Midbrain (tissue), 1 donor: ENCODE measurements around the gene PDZD2.
"Not testable (repeated sequence)": the region's sequence is repeated elsewhere in the genome, so short reads cannot be mapped to it uniquely, and the experiment has no call there.

Experiments
- DNase-seq: peaks from one replicate; lab custom pipeline; 2025; lab: John Stamatoyannopoulos, UW

The PDZD2 gene

GRCh38 chr5:31691408-31691807 is 52.5 kb downstream of the PDZD2 start:
- DNase-seq, result not testable (repeated sequence)

DNA sequence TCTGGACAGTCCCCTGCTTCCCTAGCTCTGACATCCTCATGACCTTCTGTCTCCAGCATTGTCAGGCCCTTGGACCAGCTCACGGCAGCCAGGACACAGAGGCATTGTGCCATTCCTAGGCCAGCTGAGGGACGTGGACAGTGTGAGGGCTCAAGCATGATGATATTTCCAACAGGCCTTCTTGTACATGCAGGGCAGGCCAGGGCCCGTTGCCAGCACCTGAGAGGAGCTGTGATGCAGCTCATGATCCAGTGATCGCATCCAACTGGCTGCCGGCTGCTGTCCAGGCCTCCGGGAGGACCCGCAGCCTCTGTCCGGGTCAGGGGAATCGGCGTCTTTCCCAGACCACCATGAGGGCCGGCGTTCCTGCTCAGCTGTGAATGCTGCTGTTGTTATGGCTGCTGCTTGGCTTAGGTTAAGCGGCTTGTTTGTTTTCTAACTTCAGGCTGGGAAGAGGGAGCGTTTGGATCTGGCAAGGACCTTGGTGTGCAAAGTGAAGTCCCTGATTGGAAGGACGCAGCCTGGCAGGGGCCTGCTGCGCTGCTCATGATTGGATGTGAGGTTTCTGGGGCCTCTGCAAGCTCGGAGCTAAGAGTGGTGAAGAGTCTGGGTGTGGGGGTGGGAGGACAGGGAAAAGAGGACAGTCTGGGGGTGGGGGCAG is 53.8 kb downstream of the PDZD2 start:
- peak; percentile 77 for DNase-seq

DNA sequence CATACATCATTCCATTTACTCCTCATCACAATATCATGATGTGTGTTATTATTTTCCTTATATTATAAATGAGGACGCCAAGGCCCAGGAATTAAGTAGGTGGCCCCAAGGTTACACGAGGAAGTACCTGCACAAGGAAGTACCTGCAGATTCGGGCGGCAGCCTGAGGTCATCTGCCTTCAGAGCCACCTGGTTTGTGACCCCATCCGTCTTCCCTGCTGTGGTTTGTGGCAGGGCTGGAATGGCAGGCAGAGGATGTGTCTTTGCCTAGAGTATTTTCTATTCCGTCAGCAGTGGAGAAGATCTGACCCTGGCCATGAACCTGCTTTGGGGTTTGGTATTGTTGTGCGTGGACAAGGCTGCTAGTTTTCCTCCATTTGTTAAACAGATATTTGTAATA is 59.7 kb downstream of the PDZD2 start:
- DNase-seq, result no peak

- DNase-seq, result no peak
Observed at GRCh38 chr5:31701642-31702299, 62.8 kb downstream of the PDZD2 start.

DNA sequence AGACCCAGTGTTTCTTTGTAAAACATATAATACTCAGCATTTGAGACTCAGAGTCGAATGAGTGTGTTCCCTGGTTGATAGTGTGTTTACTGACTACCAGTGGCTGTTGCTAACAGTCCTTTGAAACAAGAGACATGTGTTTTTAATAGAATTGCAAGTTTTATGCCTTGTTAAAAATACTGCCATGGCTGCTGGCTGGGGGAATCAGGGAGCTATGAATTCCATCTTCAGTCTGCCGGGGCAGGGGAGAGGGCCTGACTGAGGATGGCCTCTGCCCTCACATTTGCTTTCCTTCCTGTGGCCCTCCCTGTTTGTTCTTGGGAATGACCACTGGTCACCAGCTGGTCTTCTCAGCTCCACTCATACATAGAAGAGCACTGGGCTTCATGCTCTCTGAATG is 63.8 kb downstream of the PDZD2 start:
- no peak for DNase-seq

DNA sequence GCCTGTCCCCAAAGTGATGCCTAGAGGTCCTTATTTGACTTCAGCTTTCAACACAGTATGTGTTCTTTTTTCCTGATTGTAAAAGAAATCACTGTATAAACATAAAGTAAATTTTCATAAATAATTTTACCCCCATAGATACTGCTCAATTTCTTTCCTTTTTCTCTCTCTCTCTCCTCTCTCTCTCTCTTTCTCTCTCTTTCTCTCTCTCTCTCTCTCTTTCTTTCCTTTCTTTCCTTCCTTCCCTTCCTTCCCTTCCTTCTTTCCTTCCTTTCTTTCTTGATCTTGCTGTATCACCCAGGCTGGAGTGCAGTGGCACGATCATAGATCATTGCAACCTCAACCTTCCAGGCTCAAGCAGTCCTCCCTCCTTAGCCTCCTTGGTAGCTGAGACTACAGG is 64.8 kb downstream of the PDZD2 start:
- no peak for DNase-seq

- DNase-seq, result no peak
Observed at GRCh38 chr5:31706186-31706585, 67.3 kb downstream of the PDZD2 start.

- no peak for DNase-seq
Observed at GRCh38 chr5:31707329-31707728, 68.4 kb downstream of the PDZD2 start.

DNA sequence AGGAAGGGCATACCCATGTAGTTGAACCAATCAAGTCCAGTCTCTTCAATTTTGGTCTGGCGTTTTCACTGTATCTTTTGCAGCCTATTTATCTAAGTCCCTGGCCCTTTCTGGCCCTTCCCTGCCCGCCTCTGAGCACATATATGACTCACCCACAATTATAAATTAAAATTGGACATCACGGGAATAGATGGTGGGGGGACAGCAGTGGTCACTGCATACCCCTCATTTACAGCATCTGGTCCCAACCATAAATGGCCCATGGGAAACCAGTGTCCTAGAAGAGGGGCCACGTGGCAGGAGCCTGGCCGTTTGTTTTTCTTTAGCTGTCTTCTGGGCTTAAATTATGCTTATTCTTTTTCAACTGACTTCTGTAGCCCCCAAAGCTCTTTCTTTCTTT is 69.2 kb downstream of the PDZD2 start:
- no peak for DNase-seq

DNA sequence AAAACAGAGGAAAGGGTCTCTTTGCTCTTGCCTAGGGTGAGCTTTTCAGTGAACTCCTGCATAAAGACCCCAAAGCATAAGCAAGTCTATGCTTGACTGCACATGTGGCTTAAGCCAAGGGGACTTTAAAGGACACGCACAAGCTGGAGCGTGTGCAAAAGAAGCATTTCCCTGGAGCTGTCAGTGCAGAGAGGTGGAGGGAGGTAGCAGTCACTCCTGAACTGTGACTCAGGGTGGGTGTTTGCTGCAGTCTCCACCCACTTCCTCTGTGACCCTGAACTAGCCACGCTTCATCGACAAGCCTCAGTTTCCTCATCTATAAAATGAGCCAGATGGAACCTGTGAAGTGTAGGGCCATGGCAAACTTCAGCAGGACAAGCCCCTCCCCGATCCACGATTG is 72.4 kb downstream of the PDZD2 start:
- no peak for DNase-seq

DNA sequence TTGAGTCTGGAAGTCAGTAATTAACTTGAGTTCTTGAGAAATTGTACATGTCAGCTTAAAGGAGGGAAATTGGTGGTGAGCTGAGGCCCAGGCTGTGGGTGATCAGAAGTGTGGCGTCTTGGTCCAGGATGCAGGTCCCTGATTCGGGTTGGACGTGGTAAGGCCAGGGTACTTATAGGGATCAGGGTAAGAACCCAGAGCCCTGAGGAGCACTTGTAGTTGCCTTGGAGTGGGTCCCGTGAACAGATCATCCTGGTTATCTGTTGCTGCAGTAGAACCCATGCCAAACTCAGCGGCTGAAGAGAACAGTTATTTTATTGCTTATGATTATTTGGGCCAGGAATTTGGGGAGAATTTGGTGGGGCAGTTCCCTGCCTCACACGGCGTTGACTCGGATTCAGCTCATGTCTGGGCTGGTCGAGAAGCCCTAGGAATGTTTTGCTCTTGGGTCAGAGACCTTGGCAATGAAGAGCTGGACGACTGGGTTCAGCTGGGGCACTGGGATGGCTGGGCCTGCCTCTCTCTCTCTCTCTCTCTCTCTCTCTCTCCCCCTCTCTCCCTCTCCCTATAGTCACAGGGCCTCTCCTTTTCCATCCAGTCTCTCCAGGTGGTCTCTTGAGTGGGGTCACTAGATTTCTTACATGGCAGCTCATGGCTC is 73.1 kb downstream of the PDZD2 start:
- DNase-seq, result no peak

DNA sequence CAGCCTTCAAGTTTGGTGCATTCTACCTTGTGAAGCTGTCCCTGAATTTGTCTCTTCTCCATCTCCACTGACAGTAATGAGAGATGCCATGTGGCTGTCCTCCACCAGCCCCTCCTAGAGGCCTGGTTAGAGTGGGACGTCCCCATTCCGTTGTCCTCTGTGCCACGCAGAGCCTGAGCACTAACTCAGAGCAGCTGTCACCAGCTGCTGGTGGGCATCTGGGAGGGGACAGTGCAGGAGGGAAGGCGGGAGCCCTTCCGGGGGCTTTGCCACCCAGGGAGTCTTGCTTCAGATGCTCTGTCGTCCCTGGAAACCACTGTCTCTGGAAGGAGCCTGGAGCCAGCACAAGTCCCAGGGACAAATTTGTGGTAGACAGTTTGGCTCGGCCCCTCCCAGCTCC is 78.6 kb downstream of the PDZD2 start:
- no peak for DNase-seq

DNA sequence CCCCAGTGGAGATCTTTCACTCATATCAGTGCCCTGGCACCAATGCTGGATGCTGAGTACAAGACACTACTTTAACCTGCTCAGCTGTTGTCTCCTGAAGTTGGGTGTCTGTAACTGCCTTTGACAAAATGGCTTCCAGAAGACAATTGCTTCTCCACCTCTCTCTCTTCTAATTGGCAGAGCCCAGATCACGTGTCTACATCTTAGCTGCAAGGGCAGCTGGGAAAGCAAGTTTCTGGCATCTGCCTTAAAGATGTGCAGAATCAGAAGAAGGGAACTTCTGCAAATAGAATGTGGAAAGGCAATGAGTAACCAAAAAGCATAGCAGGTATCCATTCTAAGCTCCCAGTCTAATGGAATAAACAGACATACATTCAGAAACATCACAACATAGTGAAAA is 81.1 kb downstream of the PDZD2 start:
- DNase-seq, result no peak

DNA sequence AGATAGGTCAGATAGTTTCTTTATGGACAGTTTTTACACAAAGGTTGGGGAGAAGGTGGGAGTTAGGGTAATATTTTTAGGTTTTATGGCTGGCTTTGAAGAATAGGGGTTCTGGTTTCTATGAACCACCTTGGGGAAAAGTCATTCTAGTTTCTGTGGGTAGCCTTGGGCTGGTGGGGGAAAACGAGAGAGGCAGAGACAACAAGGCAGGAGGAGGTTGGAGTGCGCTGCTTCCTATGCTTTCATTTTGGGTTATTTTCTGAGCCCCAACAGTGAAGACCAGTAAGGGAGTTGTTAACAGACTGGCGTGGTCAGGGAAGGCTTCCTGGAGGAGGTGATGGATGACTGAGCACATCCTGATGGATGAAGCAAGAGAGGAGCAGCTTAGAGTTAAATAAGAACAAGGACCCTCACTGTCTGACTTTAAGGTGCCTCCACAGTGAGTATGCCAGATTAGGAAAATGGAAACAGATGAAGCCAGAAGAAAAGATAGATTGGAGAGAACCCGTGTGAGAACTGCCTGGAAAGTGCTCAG is 81.9 kb downstream of the PDZD2 start:
- DNase-seq, result no peak

DNA sequence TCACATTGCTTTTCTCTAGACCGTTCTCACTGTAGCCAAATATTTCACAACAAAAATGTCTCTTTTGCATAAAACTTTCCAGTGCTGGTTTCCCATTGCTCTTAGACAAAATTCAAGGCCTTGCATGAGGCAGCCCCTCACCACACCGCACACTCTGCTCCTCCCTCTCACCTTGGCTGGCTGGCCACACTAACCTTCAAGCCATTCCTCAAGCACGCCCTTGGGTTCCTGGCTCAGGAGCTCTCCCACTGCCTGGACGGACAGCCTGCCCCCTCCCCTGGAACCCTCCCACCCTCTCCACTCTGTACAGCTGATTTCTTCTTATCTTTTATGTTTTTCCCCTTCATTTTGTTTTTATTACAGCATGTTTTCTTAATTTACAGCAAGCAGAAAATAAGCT is 83.2 kb downstream of the PDZD2 start:
- DNase-seq, result no peak

DNA sequence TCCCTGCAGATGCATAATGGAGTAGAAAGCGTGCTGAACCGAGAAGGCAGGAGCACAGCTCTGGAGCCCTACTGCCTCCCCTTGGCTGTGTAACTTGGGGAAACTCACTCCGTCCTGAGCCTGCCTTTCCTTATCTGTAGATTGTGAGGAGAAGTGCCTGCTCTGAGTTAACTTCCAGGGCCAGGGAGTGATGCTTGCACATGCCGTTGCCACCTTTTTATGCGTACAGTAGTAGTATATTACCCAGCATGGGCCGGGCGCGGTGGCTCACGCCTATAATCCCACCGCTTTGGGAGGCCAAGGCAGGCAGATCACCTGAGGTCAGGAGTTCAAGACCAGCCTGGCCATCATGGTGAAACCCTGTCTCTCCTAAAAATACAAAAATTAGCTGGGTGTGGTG is 87.1 kb downstream of the PDZD2 start:
- no peak for DNase-seq

- DNase-seq, result no peak
Observed at GRCh38 chr5:31726952-31727351, 88.0 kb downstream of the PDZD2 start.

GRCh38 chr5:31728039-31728438 is 89.1 kb downstream of the PDZD2 start:
- DNase-seq, result no peak

DNA sequence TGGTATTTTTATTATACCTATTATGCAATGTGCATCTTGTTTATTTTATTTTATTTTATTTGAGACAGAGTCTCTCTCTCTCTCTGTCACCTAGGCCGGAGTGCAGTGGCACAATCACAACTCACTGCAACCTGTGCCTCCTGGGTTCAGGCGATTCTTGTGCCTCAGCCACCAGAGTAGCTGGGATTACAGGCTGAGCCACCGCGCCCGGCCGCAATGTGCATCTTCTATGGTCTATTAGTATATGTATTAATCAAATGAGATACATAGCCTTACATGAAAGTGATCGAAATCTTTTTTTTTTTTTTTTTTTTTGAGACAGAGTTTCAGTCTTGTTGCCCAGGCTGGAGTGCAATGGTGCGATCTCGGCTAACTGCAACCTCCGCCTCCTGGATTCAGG is 89.9 kb downstream of the PDZD2 start:
- DNase-seq, result not testable (repeated sequence)

DNA sequence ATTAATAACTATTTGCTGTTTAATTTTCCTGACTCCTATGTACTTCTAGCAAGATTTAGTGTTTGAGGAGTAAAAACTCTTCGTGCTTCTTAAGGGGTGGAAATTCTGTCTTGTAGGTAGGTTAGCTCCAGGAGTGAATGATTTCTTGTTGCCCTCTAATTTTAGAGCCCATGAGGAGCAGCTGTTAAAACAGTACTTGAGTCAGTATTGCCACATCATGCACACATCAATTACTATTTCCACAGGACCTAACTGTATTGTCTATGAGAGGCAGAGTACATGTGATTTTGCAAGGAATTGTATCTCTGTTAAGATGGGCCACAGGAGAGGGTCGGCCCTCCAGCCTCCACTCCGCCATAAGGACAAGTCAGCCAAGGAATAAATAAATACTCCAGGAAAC is 91.2 kb downstream of the PDZD2 start:
- no peak for DNase-seq

GRCh38 chr5:31731016-31731415 is 92.1 kb downstream of the PDZD2 start:
- DNase-seq, result no peak

- no peak for DNase-seq
Observed at GRCh38 chr5:31731710-31732301, 92.9 kb downstream of the PDZD2 start.

DNA sequence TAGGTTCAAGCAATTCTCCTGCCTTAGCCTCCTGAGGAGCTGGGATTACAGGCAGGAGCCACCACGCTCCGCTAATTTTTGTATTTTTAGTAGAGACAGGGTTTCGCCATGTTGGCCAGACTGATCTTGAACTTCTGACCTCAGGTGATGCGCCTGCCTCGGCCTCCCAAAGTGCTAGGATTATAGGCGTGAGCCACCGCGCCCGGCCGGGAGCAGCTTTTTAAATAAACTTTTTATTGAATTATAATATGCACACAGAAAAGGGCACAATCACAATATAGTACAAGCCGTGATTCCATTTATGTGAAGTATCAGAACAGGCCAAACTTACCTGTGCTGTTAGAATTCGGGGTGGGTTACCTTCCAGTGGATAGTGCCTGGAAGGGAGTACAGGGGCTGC is 93.9 kb downstream of the PDZD2 start:
- DNase-seq, result not testable (repeated sequence)
